Tibial nerve (tissue), 4 donors: ENCODE data around the gene HDGFL3. TPM values are rescaled to one million over a fixed set of nuclear protein-coding genes. Genes with fewer than 3 reads are reported as not detected.

Experiments
- DNase-seq, 2 donors: peaks; one replicate each; pipeline ENCODE4 v3.0.0-alpha.2; 2019; ENCODE audit warnings: low spot score in 2 of 2
- H3K27ac ChIP-seq, 4 donors: fragments of 200-600 bp; sonication (generic) in 3 of 4; one replicate each; pipeline ENCODE4 v1.5.1; 2017 to 2019; ENCODE audit warnings: mild to moderate bottlenecking in 1 of 4
- H3K27me3 ChIP-seq, 2 donors: fragments of 200-600 bp; sonication (generic) in 1 of 2; one replicate each; pipeline versions ENCODE4 v1.5.1 to v1.6.0; 2017 to 2019
- H3K36me3 ChIP-seq, 3 donors: fragments of 200-600 bp; sonication (generic); one replicate each; pipeline ENCODE4 v1.5.1; 2018 to 2019
- H3K4me1 ChIP-seq, 4 donors: fragments of 200-600 bp; sonication (generic) in 3 of 4; one replicate each; pipeline ENCODE4 v1.5.1; 2017 to 2019
- H3K4me3 ChIP-seq, 4 donors: fragments of 200-600 bp; sonication (generic) in 3 of 4; one replicate each; pipeline ENCODE4 v1.5.1; 2017 to 2019; ENCODE audit warnings: mild to moderate bottlenecking in 1 of 4, moderate library complexity in 1 of 4
- H3K9me3 ChIP-seq, 4 donors: fragments of 200-600 bp; sonication (generic) in 3 of 4; one replicate each; pipeline ENCODE4 v1.5.1; 2017 to 2019
- CTCF ChIP-seq, 5 experiments: fragments of 200-600 bp in 3 of 5; fragments of 450-650 bp in 2 of 5; sonication (generic) in 3 of 5; IDR thresholded peaks; one replicate each; pipeline ENCODE4 v1.5.1; 2016 to 2019; ENCODE audit warnings: antibody characterized with exemption in 5 of 5, mild to moderate bottlenecking in 3 of 5, moderate library complexity in 2 of 5
- EP300 ChIP-seq, 2 donors: sonication (generic); formaldehyde crosslinking; IDR thresholded peaks; one replicate each; pipeline ENCODE4 v1.6.1; 2017; ENCODE audit warnings: antibody characterized with exemption in 2 of 2, mild to moderate bottlenecking in 1 of 2
- POLR2A ChIP-seq, 2 donors: fragments of 450-650 bp; IDR thresholded peaks; one replicate each; pipeline ENCODE4 v1.6.1; 2017; ENCODE audit warnings: antibody characterized with exemption in 2 of 2, mild to moderate bottlenecking in 2 of 2, moderate library complexity in 2 of 2
- WGBS, 2 donors: methylation state at CpG; one replicate each; pipeline ENCODE4 v1.1.5; 2018; 5-methylcytosine and 5-hydroxymethylcytosine counted together
- total RNA-seq, 4 donors: library from RNA; depleted of rRNA; stranded (reverse); fragments of >200 nt; gene quantifications; one replicate each; pipeline ENCODE4 v1.1.0, GENCODE V29; 2016

Gene HDGFL3
- total RNA-seq, 4 donors from 2014 or later = 25.6 to 54.8 (median 43.4) TPM

DNA sequence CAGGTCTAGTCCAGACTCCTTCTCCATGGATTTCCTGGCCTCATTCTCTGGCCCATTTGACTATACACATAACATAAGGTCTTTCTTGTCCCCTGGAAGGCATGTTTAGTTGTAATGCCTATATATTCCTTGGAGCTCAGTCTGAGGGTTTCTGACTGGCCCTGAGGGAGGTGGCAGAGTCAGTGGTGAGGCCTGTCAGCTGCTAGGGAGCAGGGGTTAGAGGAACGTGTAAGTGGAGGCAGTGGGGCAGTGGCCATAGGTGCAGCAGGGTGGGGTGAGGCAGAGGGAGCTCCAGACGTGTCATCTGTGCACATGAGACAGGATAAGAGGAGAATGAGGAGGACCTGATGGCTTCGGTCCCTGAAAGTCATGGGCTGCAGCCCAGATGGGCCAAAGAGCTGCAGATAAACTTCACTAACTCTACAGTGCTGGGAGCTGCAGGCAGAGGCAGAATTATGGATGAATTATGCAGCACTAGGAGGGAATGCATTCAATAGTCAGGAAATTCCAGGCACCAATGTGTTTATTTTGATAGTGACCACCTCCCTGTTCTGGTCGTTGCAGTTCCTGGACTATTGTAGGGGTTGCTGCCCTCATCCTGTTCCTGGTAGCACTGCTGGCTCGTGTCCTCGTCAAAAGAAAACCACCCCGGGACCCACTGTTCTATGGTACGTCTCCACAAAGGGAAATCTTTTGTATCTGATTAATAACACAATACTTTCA lies 95.2 kb downstream of the HDGFL3 start:
- TF ChIP-seq CTCF (IDR thresholded peaks at IDR 0.05) = no peak
- TF ChIP-seq EP300 (IDR thresholded peaks at IDR 0.05) = no peak
- TF ChIP-seq POLR2A (IDR thresholded peaks at IDR 0.05) = no peak
- Histone ChIP-seq H3K9me3 (no peaks in the 10 kb centered on the region), H3K27me3 (peaks cover 0 to 18% of the 10 kb centered on the region in 2 donors), H3K36me3 (peaks cover 0 to 22% (median 0%) of the 10 kb centered on the region in 3 donors), H3K27ac (no peak overlapping the region), H3K4me3 (no peak overlapping the region), H3K4me1 (peaks cover 0 to 22% (median 7%) of the 10 kb centered on the region in 4 donors)
- no peak for DNase-seq
- 45 to 57% methylated on average over 8 of the region's 8 CpGs for WGBS, 2 donors

- 93 to 94% methylated on average over 3 of the region's 3 CpGs for WGBS, 2 donors
- Histone ChIP-seq H3K27ac (no peak overlapping the region), H3K27me3 (peaks cover 0 to 27% of the 10 kb centered on the region in 2 donors), H3K9me3 (no peaks in the 10 kb centered on the region), H3K36me3 (peaks cover 0 to 22% (median 0%) of the 10 kb centered on the region in 3 donors), H3K4me3 (no peak overlapping the region), H3K4me1 (peaks cover 0 to 31% (median 7%) of the 10 kb centered on the region in 4 donors)
- DNase-seq = no peak
- TF ChIP-seq EP300 (IDR thresholded peaks at IDR 0.05) = no peak
- TF ChIP-seq POLR2A (IDR thresholded peaks at IDR 0.05) = no peak
- no peak for TF ChIP-seq CTCF (IDR thresholded peaks at IDR 0.05)
Observed at GRCh38 chr15:83111149-83111548, 96.5 kb downstream of the HDGFL3 start.

DNA sequence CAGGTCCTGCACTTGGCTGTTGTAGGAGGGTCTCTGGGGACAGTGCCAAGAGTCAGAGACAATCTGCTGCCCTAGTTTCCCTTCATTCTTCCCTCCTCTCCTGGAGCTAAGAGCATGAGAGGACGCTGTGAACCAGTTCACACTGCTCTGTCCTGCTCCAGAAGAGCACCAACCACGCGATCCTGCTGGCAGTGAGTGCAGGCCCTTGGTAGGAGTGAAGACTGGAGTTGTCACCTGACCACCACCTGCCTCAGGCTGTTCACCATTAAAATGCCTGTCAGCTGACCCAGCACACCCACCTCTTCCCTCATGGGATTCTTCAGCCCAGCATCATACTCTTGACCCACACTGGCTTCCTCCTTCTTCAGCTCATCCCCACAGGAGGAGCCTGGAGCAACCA lies 97.2 kb downstream of the HDGFL3 start:
- H3K4me1 ChIP-seq = peaks cover 0 to 31% (median 7%) of the 10 kb centered on the region in 4 donors
- peaks cover 0 to 19% (median 0%) of the 10 kb centered on the region in 3 donors for H3K36me3 ChIP-seq
- no peaks in the 10 kb centered on the region for H3K9me3 ChIP-seq
- H3K4me3 ChIP-seq = no peak overlapping the region
- peaks cover 0 to 34% of the 10 kb centered on the region in 2 donors for H3K27me3 ChIP-seq
- TF ChIP-seq EP300 (IDR thresholded peaks at IDR 0.05) = no peak
- no peak for TF ChIP-seq CTCF (IDR thresholded peaks at IDR 0.05)
- no peak for TF ChIP-seq POLR2A (IDR thresholded peaks at IDR 0.05)
- no peak overlapping the region for H3K27ac ChIP-seq
- no peak for DNase-seq
- 84 to 90% methylated on average over 3 of the region's 3 CpGs for WGBS, 2 donors

DNA sequence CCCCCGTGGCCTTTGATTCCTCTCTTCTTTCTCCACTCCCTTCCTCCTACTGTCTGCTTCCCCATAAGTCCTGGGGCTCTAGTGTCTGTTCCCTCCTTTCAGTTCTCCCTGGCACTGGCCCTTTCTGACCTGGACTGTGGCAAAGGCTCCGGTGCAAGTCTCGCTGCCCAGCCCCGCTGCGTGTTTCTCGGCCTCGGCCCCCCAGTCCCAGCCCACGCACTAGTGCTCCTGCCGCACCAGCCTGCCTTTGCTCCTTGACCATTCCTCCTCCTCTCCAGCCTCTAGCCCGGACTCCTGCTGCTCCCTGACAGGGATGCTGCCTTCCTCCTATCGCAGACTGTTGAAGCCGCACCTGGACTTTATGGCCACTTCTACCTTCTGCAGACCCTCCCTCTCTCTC lies 98.1 kb downstream of the HDGFL3 start:
- 76 to 85% methylated on average over 12 of the region's 12 CpGs for WGBS, 2 donors
- Histone ChIP-seq H3K27me3 (peaks cover 0 to 35% of the 10 kb centered on the region in 2 donors), H3K4me1 (peaks cover 0 to 31% (median 7%) of the 10 kb centered on the region in 4 donors), H3K4me3 (no peak overlapping the region), H3K27ac (no peak overlapping the region), H3K36me3 (peaks cover 0 to 13% (median 0%) of the 10 kb centered on the region in 3 donors), H3K9me3 (no peaks in the 10 kb centered on the region)
- TF ChIP-seq POLR2A (IDR thresholded peaks at IDR 0.05) (no peak), EP300 (IDR thresholded peaks at IDR 0.05) (no peak), CTCF (IDR thresholded peaks at IDR 0.05) (no peak)
- no peak for DNase-seq
